Measurements from ENCODE around the gene DLX3.

Gene DLX3

GRCh38 chr17:49973271-49973615 is 21.8 kb downstream of the DLX3 start:
- no peak for DNase-seq

- no peak for DNase-seq
Measured at GRCh38 chr17:49972486-49973270, 22.3 kb downstream of the DLX3 start.

- DNase-seq, result no peak
Measured at GRCh38 chr17:49971848-49972485, 23.1 kb downstream of the DLX3 start.

- DNase-seq, result no peak
Measured at GRCh38 chr17:49971199-49971847, 23.7 kb downstream of the DLX3 start.

GRCh38 chr17:49970498-49970897 is 24.5 kb downstream of the DLX3 start:
- DNase-seq, result no peak

- no peak for DNase-seq
Measured at GRCh38 chr17:49969795-49970389, 25.1 kb downstream of the DLX3 start.

- DNase-seq, result no peak
Measured at GRCh38 chr17:49969134-49969759, 25.8 kb downstream of the DLX3 start, which contains the start of gene DLX4. DLX4 (plus strand) TSS chr17:49969190; CDS start chr17:49969469, 279 bp downstream.

GRCh38 chr17:49968405-49969133 is 26.5 kb downstream of the DLX3 start:
- peak in 2 of 56 donors; percentile 8 to 20 for DNase-seq

- no peak for DNase-seq
Measured at GRCh38 chr17:49967621-49968404, 27.2 kb downstream of the DLX3 start.

- no peak for DNase-seq
Measured at GRCh38 chr17:49967205-49967604, 27.8 kb downstream of the DLX3 start.

GRCh38 chr17:49966767-49967166 is 28.3 kb downstream of the DLX3 start:
- DNase-seq, result no peak

GRCh38 chr17:49965524-49965909 is 29.5 kb downstream of the DLX3 start:
- DNase-seq, result no peak

GRCh38 chr17:49964769-49965523 is 30.1 kb downstream of the DLX3 start:
- no peak for DNase-seq

- no peak for DNase-seq
Measured at GRCh38 chr17:49964303-49964768, 30.7 kb downstream of the DLX3 start.

GRCh38 chr17:49963626-49964302 is 31.3 kb downstream of the DLX3 start:
- no peak for DNase-seq

- DNase-seq, result no peak
Measured at GRCh38 chr17:49963309-49963625, 31.8 kb downstream of the DLX3 start.

GRCh38 chr17:49962599-49963308 is 32.3 kb downstream of the DLX3 start:
- no peak for DNase-seq

All from amygdala (tissue), 56 donors.